Limb (tissue), 2 donors: ENCODE measurements around the gene UTP11.
A peak's percentile ranks its signal among the peaks of the same experiment; 100 is the strongest.

Experiments
- DNase-seq, 2 donors: peaks; one replicate each; pipeline ENCODE4 v3.0.0-alpha.2; 2016; ENCODE audit errors: extremely low spot score in 2 of 2

The UTP11 gene

GRCh38 chr1:38045401-38046332, 33.1 kb downstream of the UTP11 start:
- peak in 1 of 2 donors; percentile 46 for DNase-seq

GRCh38 chr1:38046333-38046883, 33.9 kb downstream of the UTP11 start, which contains the start of gene POU3F1:
Gene POU3F1, minus strand, starts transcription at chr1:38046793. Its CDS starts 50 bp downstream, at chr1:38046743.
- DNase-seq = peak in 1 of 2 donors; percentile 55

GRCh38 chr1:38046884-38047602, 34.5 kb downstream of the UTP11 start:
- DNase-seq = peak; percentile 79 to 91

- DNase-seq = peak in 1 of 2 donors; percentile 54
Measured at GRCh38 chr1:38047603-38048141, 35.1 kb downstream of the UTP11 start.

GRCh38 chr1:38050397-38051078, 38.0 kb downstream of the UTP11 start:
- peak in 1 of 2 donors; percentile 42 for DNase-seq

- DNase-seq = no peak
Measured at GRCh38 chr1:38051079-38051543, 38.6 kb downstream of the UTP11 start.

GRCh38 chr1:38052750-38053415, 40.3 kb downstream of the UTP11 start:
- no peak for DNase-seq

- DNase-seq = no peak
Measured at GRCh38 chr1:38053416-38054091, 41.0 kb downstream of the UTP11 start.

GRCh38 chr1:38055398-38055797, 42.9 kb downstream of the UTP11 start:
- no peak for DNase-seq

- DNase-seq = no peak
Measured at GRCh38 chr1:38055965-38056364, 43.4 kb downstream of the UTP11 start.

- no peak for DNase-seq
Measured at GRCh38 chr1:38059635-38060250, 47.2 kb downstream of the UTP11 start.

GRCh38 chr1:38060498-38060897, 48.0 kb downstream of the UTP11 start:
- no peak for DNase-seq

- no peak for DNase-seq
Measured at GRCh38 chr1:38061290-38061689, 48.8 kb downstream of the UTP11 start.

GRCh38 chr1:38061883-38062328, 49.4 kb downstream of the UTP11 start:
- no peak for DNase-seq

- peak in 1 of 2 donors; percentile 48 for DNase-seq
Measured at GRCh38 chr1:38062361-38063288, 50.1 kb downstream of the UTP11 start.

- no peak for DNase-seq
Measured at GRCh38 chr1:38063616-38064015, 51.1 kb downstream of the UTP11 start.

- DNase-seq = no peak
Measured at GRCh38 chr1:38064197-38064903, 51.8 kb downstream of the UTP11 start.
